ENCODE results near the gene HDAC4.

Gene HDAC4

GRCh38 chr2:239250216-239251081 is 150.4 kb downstream of the HDAC4 start:
- Histone ChIP-seq H3K4me3 (ENCODE audit: low read length) (no peak overlapping the region), H2AFZ (ENCODE audit: low read length) (no peak overlapping the region), H3F3A (ENCODE audit: insufficient read depth, low read length) (peaks cover 7% of the 10 kb centered on the region; the same call in 1 of the 2 replicates), H3K27ac (ENCODE audit: low read length) (no peak overlapping the region), H3K9me2 (replicated peaks; ENCODE audit: insufficient read depth, low read length) (no peaks in the 10 kb centered on the region), H3K4me1 (ENCODE audit: low read length) (peaks cover 17% of the 10 kb centered on the region), H3K9ac (ENCODE audit: low read length) (no peak overlapping the region), H3K27me3 (replicated peaks; ENCODE audit: insufficient read depth, low read length) (no peaks in the 10 kb centered on the region), H3K4me2 (ENCODE audit: low read depth, low read length) (no peak overlapping the region), H3K79me2 (ENCODE audit: low read length) (peaks cover 68% of the 10 kb centered on the region), H3K36me3 (replicated peaks; ENCODE audit: insufficient read depth, low read length) (no peaks in the 10 kb centered on the region), H4K20me1 (ENCODE audit: insufficient read depth, low read length) (no peaks in the 10 kb centered on the region), H3K9me3 (replicated peaks; ENCODE audit: insufficient read depth, low read length) (no peaks in the 10 kb centered on the region)
- TF ChIP-seq EZH2phosphoT487 (IDR thresholded peaks at IDR 0.05; ENCODE audit: low read length) (no peak), EZH2 (optimal IDR thresholded peaks at IDR 0.05; ENCODE audit: low read depth, low read length) (no peak), CTCF (IDR thresholded peaks at IDR 0.05; ENCODE audit: low read length) (no peak)
- no peak for DNase-seq

- Histone ChIP-seq H3K27me3 (replicated peaks; ENCODE audit: insufficient read depth, low read length) (no peaks in the 10 kb centered on the region), H3K9ac (ENCODE audit: low read length) (no peak overlapping the region), H3K79me2 (ENCODE audit: low read length) (peaks cover 69% of the 10 kb centered on the region), H3K4me1 (ENCODE audit: low read length) (peaks cover 17% of the 10 kb centered on the region), H3K9me2 (replicated peaks; ENCODE audit: insufficient read depth, low read length) (no peaks in the 10 kb centered on the region), H3K9me3 (replicated peaks; ENCODE audit: insufficient read depth, low read length) (no peaks in the 10 kb centered on the region), H3K4me3 (ENCODE audit: low read length) (no peak overlapping the region), H4K20me1 (ENCODE audit: insufficient read depth, low read length) (no peaks in the 10 kb centered on the region), H3K27ac (ENCODE audit: low read length) (no peak overlapping the region), H2AFZ (ENCODE audit: low read length) (no peak overlapping the region), H3F3A (ENCODE audit: insufficient read depth, low read length) (peaks cover 7% of the 10 kb centered on the region; the same call in 1 of the 2 replicates), H3K4me2 (ENCODE audit: low read depth, low read length) (no peak overlapping the region), H3K36me3 (replicated peaks; ENCODE audit: insufficient read depth, low read length) (no peaks in the 10 kb centered on the region)
- no peak for DNase-seq
- no peak for TF ChIP-seq EZH2phosphoT487 (IDR thresholded peaks at IDR 0.05; ENCODE audit: low read length)
- no peak for TF ChIP-seq EZH2 (optimal IDR thresholded peaks at IDR 0.05; ENCODE audit: low read depth, low read length)
- no peak for TF ChIP-seq CTCF (IDR thresholded peaks at IDR 0.05; ENCODE audit: low read length)
Measured at GRCh38 chr2:239249776-239250175, 151.0 kb downstream of the HDAC4 start.

- no peak overlapping the region for H2AFZ ChIP-seq (ENCODE audit: low read length)
- H3K79me2 ChIP-seq (ENCODE audit: low read length) = peaks cover 69% of the 10 kb centered on the region
- H3K4me3 ChIP-seq (ENCODE audit: low read length) = no peak overlapping the region
- H3K4me2 ChIP-seq (ENCODE audit: low read depth, low read length) = no peak overlapping the region
- no peaks in the 10 kb centered on the region for H3K36me3 ChIP-seq (replicated peaks; ENCODE audit: insufficient read depth, low read length)
- H3K4me1 ChIP-seq (ENCODE audit: low read length) = peaks cover 14% of the 10 kb centered on the region
- no peaks in the 10 kb centered on the region for H4K20me1 ChIP-seq (ENCODE audit: insufficient read depth, low read length)
- no peaks in the 10 kb centered on the region for H3K9me3 ChIP-seq (replicated peaks; ENCODE audit: insufficient read depth, low read length)
- no peak for DNase-seq
- no peak for TF ChIP-seq EZH2 (optimal IDR thresholded peaks at IDR 0.05; ENCODE audit: low read depth, low read length)
- no peak for TF ChIP-seq CTCF (IDR thresholded peaks at IDR 0.05; ENCODE audit: low read length)
- no peaks in the 10 kb centered on the region for H3K27me3 ChIP-seq (replicated peaks; ENCODE audit: insufficient read depth, low read length)
- H3K9ac ChIP-seq (ENCODE audit: low read length) = no peak overlapping the region
- no peaks in the 10 kb centered on the region for H3K9me2 ChIP-seq (replicated peaks; ENCODE audit: insufficient read depth, low read length)
- H3K27ac ChIP-seq (ENCODE audit: low read length) = no peak overlapping the region
- peaks cover 7% of the 10 kb centered on the region; the same call in 1 of the 2 replicates for H3F3A ChIP-seq (ENCODE audit: insufficient read depth, low read length)
Measured at GRCh38 chr2:239249048-239249447, 151.8 kb downstream of the HDAC4 start.
